ENCODE data around the gene HSPA4.
A peak's percentile ranks its signal among the peaks of the same experiment; 100 is the strongest.

HSPA4 gene

DNA sequence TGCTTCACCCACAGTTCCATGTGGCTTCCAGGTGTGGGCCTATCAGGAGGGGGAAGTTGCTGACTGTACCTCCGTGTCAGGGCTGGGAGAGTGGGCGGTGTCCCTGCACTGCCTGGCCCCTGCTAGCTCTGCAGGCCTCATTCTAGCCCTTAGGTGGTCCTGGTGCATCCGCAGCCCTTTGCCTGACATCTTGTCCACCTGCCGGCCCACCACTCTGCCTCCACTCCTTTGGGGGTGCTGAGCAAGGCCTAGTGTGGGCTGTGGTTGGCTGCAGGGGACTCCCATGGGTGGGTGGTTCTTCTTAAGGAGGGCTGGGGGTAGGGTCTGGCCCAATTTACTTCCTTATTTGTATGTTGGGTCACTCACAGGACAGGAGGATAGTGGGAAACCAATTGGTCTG, 66.9 kb downstream of the HSPA4 start:
- Histone ChIP-seq H3K36me3 (replicated peaks) (no peaks in the 10 kb centered on the region), H3K27me3 (replicated peaks) (no peaks in the 10 kb centered on the region), H3K4me3 (ENCODE audit: low read depth, low read length) (no peak overlapping the region), H3K27ac (no peak overlapping the region)
- in situ Hi-C loops (cut with HindIII; ENCODE audit: low pct_ligation_motif_present, low sequenced_read_pairs) = loop anchor here (25.0 kb wide), 1 partner anchor 169 kb away; no protein-coding TSS in a partner anchor
- TF ChIP-seq, protein P1, sequence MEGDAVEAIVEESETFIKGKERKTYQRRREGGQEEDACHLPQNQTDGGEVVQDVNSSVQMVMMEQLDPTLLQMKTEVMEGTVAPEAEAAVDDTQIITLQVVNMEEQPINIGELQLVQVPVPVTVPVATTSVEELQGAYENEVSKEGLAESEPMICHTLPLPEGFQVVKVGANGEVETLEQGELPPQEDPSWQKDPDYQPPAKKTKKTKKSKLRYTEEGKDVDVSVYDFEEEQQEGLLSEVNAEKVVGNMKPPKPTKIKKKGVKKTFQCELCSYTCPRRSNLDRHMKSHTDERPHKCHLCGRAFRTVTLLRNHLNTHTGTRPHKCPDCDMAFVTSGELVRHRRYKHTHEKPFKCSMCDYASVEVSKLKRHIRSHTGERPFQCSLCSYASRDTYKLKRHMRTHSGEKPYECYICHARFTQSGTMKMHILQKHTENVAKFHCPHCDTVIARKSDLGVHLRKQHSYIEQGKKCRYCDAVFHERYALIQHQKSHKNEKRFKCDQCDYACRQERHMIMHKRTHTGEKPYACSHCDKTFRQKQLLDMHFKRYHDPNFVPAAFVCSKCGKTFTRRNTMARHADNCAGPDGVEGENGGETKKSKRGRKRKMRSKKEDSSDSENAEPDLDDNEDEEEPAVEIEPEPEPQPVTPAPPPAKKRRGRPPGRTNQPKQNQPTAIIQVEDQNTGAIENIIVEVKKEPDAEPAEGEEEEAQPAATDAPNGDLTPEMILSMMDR (IDR thresholded peaks at IDR 0.05; ENCODE audit: low read depth, low read length, missing control alignments) = no peak
- no peak for DNase-seq

DNA sequence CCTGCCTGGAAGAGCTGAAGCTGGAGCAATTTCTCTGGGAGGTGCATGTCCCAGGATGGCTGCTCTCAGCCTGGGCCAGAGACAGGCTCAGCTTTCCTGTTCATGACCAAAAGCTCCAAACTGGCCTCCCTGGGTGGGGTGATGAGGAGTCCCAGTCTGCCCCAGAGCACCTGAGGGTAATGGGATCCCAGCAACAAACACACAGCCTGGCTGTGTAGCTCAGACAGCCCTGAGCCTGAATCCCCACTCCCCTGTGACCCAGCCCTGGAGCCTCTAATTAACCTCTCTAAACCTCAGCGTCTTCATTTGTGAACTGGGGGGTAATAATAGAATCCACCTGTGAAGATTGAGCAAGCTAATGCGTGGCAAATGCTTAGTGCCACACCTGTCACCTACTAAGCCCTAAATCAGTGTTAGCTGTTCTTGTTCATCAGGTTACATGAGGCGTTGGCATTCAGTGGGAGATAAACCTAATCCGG, 67.5 kb downstream of the HSPA4 start:
- Histone ChIP-seq H3K4me3 (ENCODE audit: low read depth, low read length) (no peak overlapping the region), H3K27me3 (replicated peaks) (no peaks in the 10 kb centered on the region), H3K27ac (no peak overlapping the region), H3K36me3 (replicated peaks) (no peaks in the 10 kb centered on the region)
- TF ChIP-seq, protein P1 (IDR thresholded peaks at IDR 0.05; ENCODE audit: low read depth, low read length, missing control alignments) = no peak
- in situ Hi-C loops (cut with HindIII; ENCODE audit: low pct_ligation_motif_present, low sequenced_read_pairs) = loop anchor here (25.0 kb wide), 1 partner anchor 168 kb away; no protein-coding TSS in a partner anchor
- no peak for DNase-seq

DNA sequence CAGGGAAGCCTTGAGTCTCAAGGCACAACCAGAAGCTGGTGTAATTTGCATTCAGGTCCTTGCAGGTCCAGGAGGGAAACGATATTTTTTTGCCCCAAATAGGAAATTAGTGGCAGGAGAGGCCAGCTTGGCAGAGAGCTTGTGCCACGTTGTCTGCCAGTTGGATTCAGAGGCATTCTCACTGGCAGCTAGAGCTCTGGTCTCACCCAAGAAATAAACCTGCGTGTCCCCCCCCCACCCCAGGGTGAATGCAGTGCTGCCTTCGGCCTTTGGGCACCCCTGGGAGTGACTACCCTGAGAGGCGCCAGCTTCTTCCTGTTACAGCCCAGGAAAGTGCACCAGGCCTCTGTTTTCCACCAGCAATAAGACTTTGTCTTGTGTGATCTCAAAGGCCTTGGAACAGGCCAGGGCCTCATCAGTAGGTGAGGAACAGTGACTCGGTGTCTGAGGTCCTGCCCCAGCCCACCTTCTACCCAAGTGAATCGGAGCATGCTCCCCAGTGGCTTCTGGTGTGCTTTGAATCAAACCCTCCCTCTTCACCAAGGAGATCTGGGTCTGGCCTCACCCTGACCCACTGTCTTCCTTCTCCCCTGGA, 68.4 kb downstream of the HSPA4 start:
- in situ Hi-C loops (cut with HindIII; ENCODE audit: low pct_ligation_motif_present, low sequenced_read_pairs) = loop anchor here (25.0 kb wide), 1 partner anchor 167 kb away; no protein-coding TSS in a partner anchor
- no peak for DNase-seq
- Histone ChIP-seq H3K4me3 (ENCODE audit: low read depth, low read length) (no peak overlapping the region), H3K36me3 (replicated peaks) (no peaks in the 10 kb centered on the region), H3K27ac (no peak overlapping the region), H3K27me3 (replicated peaks) (no peaks in the 10 kb centered on the region)
- TF ChIP-seq, protein P1 (IDR thresholded peaks at IDR 0.05; ENCODE audit: low read depth, low read length, missing control alignments) = no peak

DNA sequence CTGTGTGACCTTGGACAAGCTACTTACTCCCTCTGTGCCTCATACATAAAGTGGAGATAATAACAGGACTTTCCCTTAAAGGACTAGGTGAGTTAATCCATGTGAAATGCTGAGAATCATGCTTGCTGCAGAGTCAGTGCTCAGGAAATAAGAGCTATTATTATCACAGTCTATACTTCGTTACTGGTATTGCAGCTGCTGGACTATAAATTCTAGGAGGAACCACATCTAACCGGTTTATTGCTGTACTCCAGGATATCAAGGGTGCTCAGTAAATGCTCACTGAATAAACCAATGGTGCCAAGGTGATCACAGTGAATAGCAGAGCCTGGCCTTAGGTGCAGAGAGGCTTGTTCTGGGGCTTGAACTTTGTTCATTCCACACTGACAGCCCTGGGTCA, 69.3 kb downstream of the HSPA4 start:
- TF ChIP-seq, protein P1 (IDR thresholded peaks at IDR 0.05; ENCODE audit: low read depth, low read length, missing control alignments) = no peak
- no peaks in the 10 kb centered on the region for H3K27me3 ChIP-seq (replicated peaks)
- in situ Hi-C loops (cut with HindIII; ENCODE audit: low pct_ligation_motif_present, low sequenced_read_pairs) = loop anchor here (25.0 kb wide), 1 partner anchor 166 kb away; no protein-coding TSS in a partner anchor

DNA sequence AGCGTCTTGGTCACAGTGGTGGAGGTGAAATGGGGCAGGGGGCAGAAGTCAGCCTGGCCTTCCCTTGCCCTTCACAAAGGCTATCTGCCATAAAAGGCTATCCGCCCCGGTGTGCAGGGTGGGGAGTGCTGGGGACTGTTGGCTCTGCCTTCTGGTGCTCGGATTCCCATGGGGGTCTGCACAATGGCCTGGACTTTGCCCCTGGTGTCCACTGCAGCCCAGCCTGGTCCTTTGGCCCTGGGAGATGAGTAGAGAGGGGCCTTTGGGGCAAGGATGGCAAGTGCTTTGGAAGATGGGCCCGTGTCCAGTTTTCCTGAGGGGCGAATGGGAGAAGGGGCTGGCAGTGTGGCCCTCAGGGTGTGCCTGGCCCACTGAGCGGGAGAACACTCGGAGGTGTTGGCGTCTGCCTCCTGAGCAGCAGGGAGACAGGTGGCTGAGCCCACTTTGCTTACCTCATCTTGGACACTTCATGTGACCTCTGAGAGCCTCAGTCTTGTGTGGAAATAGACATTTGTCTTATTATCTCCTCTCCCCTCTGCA, 69.9 kb downstream of the HSPA4 start:
- in situ Hi-C loops (cut with HindIII; ENCODE audit: low pct_ligation_motif_present, low sequenced_read_pairs) = loop anchor here (25.0 kb wide), 1 partner anchor 166 kb away; no protein-coding TSS in a partner anchor
- no peak for DNase-seq
- Histone ChIP-seq H3K27ac (no peak overlapping the region), H3K4me3 (ENCODE audit: low read depth, low read length) (no peak overlapping the region), H3K27me3 (replicated peaks) (no peaks in the 10 kb centered on the region), H3K36me3 (replicated peaks) (no peaks in the 10 kb centered on the region)
- TF ChIP-seq, protein P1 (IDR thresholded peaks at IDR 0.05; ENCODE audit: low read depth, low read length, missing control alignments) = no peak

More for the DNA sequence above, 69.3 kb downstream of the HSPA4 start:
- Histone ChIP-seq H3K4me3 (ENCODE audit: low read depth, low read length) (no peak overlapping the region), H3K36me3 (replicated peaks) (no peaks in the 10 kb centered on the region), H3K27ac (no peak overlapping the region)
- DNase-seq = peak; percentile 4
